DMS153 treated with DMSO at 0.1 percent for 48 hours (cell line): Measurements from ENCODE around the gene TRIM31.
"Not testable (repeated sequence)": the region's sequence is repeated elsewhere in the genome, so short reads cannot be mapped to it uniquely, and the experiment has no call there.

Experiments
- DNase-seq: peaks from one replicate; lab custom pipeline; 2025; ENCODE audit not compliant: unreplicated experiment; lab: John Stamatoyannopoulos, UW

The TRIM31 gene

DNA sequence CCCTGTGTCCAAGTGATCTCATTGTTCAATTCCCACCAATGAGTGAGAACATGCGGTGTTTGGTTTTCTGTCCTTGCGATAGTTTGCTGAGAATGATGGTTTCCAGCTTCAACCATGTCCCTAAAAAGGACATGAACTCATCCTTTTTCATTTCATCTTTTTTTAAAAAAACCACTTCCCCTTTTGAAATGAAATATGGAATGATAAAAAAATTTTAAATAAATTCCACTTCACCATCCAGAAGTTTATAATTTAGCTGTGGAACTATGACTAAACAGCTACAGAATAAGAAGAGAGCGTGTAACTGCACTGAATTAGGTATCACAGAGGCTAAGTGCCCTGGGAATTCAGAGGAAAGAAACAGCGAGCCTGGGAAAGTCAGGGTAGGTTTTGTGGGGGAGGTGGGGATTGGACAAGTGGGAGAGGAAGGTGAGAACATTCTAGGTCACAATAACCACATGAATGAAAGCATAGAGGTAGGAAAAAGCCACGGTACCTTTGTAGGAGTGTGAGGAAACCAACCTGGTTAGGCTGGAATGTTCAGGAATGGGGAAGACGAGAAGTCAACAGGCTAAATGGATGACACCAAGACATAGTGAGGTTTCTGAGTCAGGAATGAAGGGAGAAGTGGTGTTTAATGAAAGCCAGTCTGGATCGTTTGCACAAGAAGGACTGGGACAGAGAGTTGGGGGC lies 37.1 kb upstream of the TRIM31 start:
- DNase-seq, result no peak

DNA sequence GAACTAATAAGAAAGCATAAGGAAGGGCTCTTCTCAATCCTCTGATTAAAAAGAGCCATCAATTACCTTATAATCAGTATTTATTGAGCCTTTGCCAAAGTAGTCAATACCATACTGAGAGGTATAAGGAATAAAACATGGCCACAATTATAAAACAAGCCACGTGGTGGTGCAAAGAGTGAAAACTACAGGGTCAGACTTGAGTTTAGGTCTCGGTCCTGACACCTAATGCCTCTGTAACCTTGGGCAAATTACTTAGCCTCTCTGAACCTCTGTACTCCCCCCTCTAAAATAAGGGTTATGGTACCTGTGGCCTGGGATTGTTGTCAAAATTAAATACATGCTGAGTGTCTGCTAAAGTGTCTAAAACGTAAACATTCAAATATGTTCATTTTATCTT lies 36.3 kb upstream of the TRIM31 start:
- DNase-seq, result no peak

- no peak for DNase-seq
Measured at GRCh38 chr6:30147096-30147495, 34.2 kb upstream of the TRIM31 start.

DNA sequence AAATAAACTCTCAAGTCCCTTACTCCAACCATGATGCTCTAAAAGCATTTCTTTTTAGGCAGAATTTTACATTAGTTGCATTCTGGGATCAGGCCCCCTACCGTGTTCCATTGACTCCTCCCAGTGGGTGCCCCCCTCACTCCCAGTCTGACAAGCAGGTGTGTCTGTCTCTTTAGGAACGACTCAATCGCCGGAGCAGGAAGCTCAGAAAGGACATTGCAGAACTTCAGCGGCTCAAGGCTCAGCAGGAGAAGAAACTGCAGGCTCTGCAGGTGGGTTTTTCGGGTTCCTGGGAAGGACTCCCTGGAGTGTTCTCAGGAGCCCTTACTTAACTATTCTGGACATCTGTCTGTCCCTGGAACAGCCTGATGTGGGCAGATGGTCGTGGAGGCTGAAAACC lies 32.9 kb upstream of the TRIM31 start:
- DNase-seq, result no peak

- DNase-seq, result no peak
Measured at GRCh38 chr6:30144811-30145210, 31.9 kb upstream of the TRIM31 start.

DNA sequence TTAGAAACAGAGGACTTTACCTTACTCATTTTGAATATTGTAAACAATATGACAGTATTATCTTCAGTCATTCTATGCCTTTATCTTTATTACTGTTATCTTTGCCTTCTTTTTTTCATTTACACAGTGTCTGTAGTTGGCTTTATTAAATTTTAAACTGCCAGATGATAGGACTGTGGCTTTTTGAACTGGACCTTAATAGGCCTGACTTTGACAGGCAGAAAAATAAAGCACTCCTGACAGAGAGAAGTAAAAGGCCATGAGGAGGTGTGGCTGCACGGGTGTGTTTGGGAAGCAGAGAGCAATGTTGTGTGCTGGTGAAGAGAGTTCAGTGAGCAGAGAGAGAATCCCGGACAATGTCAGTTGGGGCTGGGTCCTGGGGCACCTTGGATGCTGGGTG lies 30.9 kb upstream of the TRIM31 start:
- DNase-seq, result no peak

DNA sequence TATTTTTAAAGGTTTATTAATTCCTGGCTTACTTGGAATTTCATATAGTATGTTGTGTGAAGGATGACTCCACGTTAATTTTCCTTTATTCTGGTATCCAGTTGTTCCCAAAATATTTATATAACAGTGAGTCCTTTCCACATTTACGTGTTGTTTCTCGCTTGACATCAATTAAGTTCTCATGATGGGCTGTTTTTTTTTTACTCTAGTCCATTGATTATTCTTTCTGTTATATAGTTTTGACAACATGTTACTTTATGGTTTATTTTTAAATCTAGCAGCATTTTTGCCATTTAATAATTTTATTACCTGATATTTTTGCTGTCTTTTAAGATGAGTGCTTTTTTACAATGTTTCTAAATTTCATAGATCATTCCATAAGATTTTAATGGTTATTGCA lies 29.8 kb upstream of the TRIM31 start:
- DNase-seq, result no peak

DNA sequence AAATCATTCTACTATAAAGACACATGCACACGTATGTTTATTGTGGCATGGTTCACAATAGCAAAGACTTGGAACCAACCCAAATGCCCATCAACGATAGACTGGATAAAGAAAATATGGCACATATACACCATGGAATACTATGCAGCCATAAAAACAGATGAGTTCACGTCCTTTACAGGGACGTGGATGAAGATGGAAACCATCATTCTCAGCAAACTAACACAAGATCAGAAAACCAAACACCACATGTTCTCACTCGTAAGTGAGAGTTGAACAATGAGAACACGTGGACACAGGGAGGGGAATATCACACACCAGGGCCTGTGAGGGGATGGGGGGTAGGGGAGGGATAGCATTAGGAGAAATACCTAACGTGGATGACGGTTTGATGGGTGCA lies 27.4 kb upstream of the TRIM31 start:
- not testable (repeated sequence) for DNase-seq

GRCh38 chr6:30136570-30137286 lies 23.8 kb upstream of the TRIM31 start:
- no peak for DNase-seq

- no peak for DNase-seq
Measured at GRCh38 chr6:30135757-30136156, 22.9 kb upstream of the TRIM31 start, which contains the start of gene TRIM40. TRIM40 (plus strand) TSS chr6:30136140; CDS start chr6:30137037, 897 bp downstream.

GRCh38 chr6:30135147-30135546 lies 22.3 kb upstream of the TRIM31 start:
- no peak for DNase-seq

GRCh38 chr6:30131947-30132497 lies 19.1 kb upstream of the TRIM31 start:
- no peak for DNase-seq

GRCh38 chr6:30130887-30131862 lies 18.3 kb upstream of the TRIM31 start:
- DNase-seq, result peak; percentile 68

GRCh38 chr6:30130179-30130679 lies 17.3 kb upstream of the TRIM31 start:
- DNase-seq, result no peak

GRCh38 chr6:30129265-30130178 lies 16.6 kb upstream of the TRIM31 start:
- no peak for DNase-seq

GRCh38 chr6:30127238-30128093 lies 14.6 kb upstream of the TRIM31 start:
- no peak for DNase-seq

GRCh38 chr6:30122515-30122914 lies 9.6 kb upstream of the TRIM31 start:
- no peak for DNase-seq

- no peak for DNase-seq
Measured at GRCh38 chr6:30121446-30122366, 8.8 kb upstream of the TRIM31 start.
